ENCODE measurements around the gene KRTAP4-4. TPM values are rescaled to one million over a fixed set of nuclear protein-coding genes. Genes with fewer than 3 reads are reported as not detected.

Gene KRTAP4-4
- total RNA-seq, result not detected in 2 replicates

DNA sequence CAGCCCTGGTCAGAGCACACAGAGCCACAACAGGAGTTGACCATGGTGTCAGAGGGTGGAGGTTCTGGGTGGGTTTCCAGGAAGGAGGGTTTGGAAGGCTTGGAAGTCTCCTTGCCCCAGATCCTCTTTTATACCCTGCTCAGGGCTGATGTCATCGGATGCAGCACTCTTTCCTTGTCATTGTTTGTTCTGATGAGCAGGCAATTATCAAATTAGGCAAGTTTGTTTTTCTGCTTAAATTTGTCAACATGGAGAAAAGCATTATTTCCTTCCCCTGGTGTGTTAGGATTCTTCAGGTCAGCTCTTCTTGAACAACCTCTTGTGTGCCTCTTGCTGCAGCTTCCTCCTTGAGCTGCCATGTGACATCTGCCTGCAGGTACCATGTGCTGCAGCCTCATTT is at the start of gene KRTAP4-4:
Gene KRTAP4-4 (minus strand): TSS at position 101 of the 400 bp plus-strand sequence. CDS start 57 bp downstream, at position 44.

DNA sequence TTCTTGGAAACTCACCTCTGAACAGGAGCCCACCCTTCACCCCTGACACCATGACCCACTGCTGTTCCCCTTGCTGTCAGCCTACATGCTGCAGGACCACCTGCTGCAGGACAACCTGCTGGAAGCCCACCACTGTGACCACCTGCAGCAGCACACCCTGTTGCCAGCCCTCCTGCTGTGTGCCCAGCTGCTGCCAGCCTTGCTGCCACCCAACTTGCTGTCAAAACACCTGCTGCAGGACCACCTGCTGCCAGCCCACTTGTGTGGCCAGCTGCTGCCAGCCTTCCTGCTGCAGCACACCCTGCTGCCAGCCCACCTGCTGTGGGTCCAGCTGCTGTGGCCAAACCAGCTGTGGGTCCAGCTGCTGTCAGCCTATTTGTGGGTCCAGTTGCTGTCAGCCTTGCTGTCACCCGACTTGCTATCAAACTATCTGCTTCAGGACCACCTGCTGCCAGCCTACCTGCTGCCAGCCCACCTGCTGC is 29.3 kb upstream of the KRTAP4-4 start, which contains the start of gene KRTAP9-1:
Gene KRTAP9-1 (plus strand): TSS at position 51 of the 482 bp plus-strand sequence. CDS start 0 bp downstream, at position 51.

DNA sequence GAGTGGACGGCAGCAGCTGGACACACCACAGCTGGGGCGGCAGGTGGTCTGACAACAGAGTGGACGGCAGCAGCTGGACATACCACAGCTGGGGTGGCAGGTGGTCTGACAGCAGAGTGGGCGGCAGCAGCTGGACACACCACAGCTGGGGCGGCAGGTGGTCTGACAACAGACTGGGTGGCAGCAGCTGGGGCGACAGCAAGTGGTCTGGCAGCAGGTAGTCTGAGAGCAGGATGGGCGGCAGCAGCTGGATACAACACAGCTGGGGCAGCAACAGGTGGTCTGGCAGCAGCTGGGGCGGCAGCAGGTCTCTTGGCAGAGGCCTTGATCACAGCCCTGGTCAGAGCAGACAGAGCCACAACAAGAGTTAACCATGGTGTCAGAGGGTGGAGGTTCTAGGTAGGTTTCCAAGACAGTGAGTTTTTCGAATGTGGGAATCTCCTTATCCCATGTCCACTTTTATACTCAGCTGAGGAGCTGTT is 24.0 kb upstream of the KRTAP4-4 start, which contains the start of gene KRTAP4-1:
Gene KRTAP4-1 (minus strand): TSS at position 432 of the 482 bp plus-strand sequence. CDS start 57 bp downstream, at position 375.

DNA sequence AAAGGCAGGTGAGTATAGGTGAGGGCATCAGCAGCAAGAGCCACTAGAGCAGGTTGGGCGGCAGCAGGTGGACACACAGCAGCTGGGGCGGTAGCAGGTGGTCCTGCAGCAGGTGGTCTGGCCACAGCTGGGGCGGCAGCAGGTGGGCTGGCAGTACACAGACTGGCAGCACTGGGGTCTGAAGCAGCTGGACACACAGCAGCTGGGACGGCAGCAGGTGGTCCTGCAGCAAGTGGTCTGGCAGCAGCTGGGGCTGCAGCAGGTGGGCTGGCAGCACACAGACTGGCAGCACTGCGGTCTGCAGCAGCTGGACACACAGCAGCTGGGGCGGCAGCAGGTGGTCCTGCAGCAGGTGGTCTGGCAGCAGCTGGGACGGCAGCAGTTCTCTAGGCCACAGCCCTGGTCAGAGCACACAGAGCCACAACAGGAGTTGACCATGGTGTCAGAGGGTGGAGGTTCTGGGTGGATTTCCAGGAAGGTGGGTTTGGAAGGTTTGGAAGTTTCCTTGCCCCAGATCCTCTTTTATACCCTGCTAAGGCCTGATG is 17.3 kb upstream of the KRTAP4-4 start, which contains the start of gene KRTAP4-2:
Gene KRTAP4-2 (minus strand): TSS at position 495 of the 545 bp plus-strand sequence. CDS start 57 bp downstream, at position 438.

DNA sequence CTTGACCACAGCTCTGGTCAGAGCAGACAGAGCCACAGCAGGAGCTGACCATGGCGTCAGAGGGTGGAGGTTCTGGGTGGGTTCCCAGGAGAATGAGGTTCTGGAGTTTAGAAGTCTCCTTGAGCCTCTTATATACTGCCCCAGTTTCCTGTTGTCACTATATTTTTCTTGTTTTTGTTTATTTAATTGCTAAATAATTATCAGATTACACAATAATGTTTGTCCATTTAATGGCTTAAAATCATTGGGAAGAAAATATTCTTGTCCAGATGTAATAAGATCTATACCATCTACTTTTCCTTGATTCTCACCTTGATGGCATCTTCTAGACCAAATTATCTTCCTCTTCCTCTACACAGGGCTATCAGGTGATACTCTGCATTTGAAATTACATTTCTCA is 7.6 kb upstream of the KRTAP4-4 start, which contains the start of gene KRTAP4-3:
Gene KRTAP4-3 (minus strand): TSS at position 101 of the 400 bp plus-strand sequence. CDS start 49 bp downstream, at position 52.

DNA sequence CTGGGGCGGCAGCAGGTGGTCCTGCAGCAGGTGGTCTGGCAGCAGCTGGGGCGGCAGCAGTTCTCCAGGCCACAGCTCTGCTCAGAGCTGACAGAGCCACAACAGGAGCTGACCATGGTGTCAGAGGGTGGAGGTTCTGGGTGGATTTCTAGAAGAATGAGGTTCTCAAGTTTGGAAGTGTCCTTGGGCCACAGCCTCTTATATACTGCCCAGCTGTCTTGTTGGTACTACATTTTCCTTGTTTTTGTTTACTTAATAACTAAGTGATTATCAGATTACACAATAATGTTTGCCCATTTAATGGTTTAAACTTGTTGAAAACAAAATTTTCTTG is 10.9 kb downstream of the KRTAP4-4 start, which contains the start of gene KRTAP4-5:
Gene KRTAP4-5 (minus strand): TSS at position 174 of the 334 bp plus-strand sequence. CDS start 58 bp downstream, at position 116.

DNA sequence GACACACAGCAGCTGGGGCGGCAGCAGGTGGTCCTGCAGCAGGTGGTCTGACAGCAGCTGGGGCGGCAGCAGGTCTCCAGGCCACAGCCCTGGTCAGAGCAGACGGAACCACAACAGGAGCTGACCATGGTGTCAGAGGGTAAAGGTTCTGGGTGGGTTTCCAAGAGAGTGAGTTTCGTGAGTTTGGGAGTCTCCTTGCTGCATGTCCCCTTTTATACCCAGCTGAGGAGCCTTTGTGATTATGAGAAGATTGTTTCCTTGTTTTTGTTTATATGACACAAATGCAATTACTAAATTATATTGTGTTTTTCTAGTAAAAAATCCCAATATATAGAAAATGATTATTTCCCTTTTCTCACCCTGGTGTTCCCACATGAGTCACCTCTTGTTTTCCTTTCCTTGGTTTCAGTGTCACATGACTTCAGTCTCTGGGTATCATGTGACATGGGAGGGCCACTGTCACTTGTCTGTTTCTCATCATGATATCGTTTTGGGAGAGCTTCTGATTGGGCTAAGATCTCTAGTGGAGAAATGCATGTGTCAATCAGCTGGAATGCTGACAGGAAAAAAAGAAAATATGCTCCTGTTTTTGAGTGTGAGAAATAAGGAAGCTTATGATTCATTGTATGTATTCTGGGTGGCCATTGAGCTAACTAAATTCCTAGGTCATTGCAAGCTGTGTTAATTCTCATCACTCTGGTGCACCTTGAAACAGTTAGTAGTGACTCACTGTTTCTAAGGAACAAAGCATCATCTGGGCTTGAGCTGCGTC is 20.0 kb downstream of the KRTAP4-4 start, which contains the start of gene KRTAP4-6:
Gene KRTAP4-6 (minus strand): TSS at position 185 of the 772 bp plus-strand sequence. CDS start 57 bp downstream, at position 128.

DNA sequence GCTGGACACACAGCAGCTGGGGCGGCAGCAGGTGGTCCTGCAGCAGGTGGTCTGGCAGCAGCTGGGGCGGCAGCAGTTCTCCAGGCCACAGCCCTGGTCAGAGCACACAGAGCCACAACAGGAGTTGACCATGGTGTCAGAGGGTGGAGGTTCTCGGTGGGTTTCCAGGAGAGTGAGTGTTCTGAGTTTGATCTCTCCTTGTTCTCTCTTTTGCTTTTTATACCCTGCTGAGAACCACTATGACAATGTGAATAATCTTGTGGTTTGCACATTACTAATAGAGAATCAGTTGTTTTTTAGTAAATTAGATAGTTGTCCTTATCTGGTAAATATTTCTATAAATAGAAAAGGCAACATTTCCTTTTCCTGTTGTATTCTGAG is 36.6 kb downstream of the KRTAP4-4 start, which contains the start of gene KRTAP4-12:
Gene KRTAP4-12 (minus strand): TSS at position 192 of the 381 bp plus-strand sequence. CDS start 60 bp downstream, at position 132.

DNA sequence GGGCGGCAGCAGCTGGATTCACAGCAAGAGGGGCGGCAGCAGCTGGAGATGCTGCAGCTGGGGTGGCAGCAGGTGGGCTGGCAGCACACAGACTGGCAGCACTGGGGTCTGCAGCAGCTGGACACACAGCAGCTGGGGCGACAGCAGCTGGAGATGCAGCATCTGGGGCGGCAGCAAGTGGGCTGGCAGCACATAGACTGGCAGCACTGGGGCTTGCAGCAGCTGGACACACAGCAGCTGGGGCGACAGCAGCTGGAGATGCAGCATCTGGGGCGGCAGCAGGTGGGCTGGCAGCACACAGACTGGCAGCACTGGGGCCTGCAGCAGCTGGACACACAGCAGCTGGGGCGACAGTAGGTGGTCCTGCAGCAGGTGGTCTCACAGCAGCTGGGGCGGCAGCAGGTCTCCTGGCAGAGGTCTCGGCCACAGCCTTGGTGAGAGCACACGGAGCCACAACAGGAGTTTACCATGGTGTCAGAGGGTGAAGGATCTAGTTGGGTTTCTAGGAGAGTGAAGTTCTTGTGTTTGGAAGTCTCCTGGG is 42.6 kb downstream of the KRTAP4-4 start, which contains the start of gene KRTAP4-11:
Gene KRTAP4-11 (minus strand): TSS at position 528 of the 541 bp plus-strand sequence. CDS start 58 bp downstream, at position 470.

Other genes starting within 250 kb of the KRTAP4-4 start
- gene KRT23, start 223.1 kb downstream of the KRTAP4-4 start, total RNA-seq, result not detected in 2 replicates
- not detected in 2 replicates for gene KRT39, start 193.8 kb downstream of the KRTAP4-4 start, total RNA-seq
- not detected in 2 replicates for gene KRT40, start 176.4 kb downstream of the KRTAP4-4 start, total RNA-seq
- not detected in 2 replicates for gene KRTAP3-3, start 166.6 kb downstream of the KRTAP4-4 start, total RNA-seq
- gene KRTAP3-2, start 160.8 kb downstream of the KRTAP4-4 start, total RNA-seq, result not detected in 2 replicates
- gene KRTAP3-1, start 151.6 kb downstream of the KRTAP4-4 start, total RNA-seq, result not detected in 2 replicates
- not detected in 2 replicates for gene KRTAP1-5, start 133.5 kb downstream of the KRTAP4-4 start, total RNA-seq
- not detected in 2 replicates for gene KRTAP1-4, start 130.6 kb downstream of the KRTAP4-4 start, total RNA-seq
- not detected in 2 replicates for gene KRTAP1-3, start 125.9 kb downstream of the KRTAP4-4 start, total RNA-seq
- not detected in 2 replicates for gene KRTAP1-1, start 119.3 kb downstream of the KRTAP4-4 start, total RNA-seq
- not detected in 2 replicates for gene KRTAP2-1, start 113.4 kb downstream of the KRTAP4-4 start, total RNA-seq
- gene KRTAP2-2, start 105.5 kb downstream of the KRTAP4-4 start, total RNA-seq, result not detected in 2 replicates
- not detected in 2 replicates for gene KRTAP2-3, start 100.6 kb downstream of the KRTAP4-4 start, total RNA-seq
- not detected in 2 replicates for gene KRTAP2-4, start 94.9 kb downstream of the KRTAP4-4 start, total RNA-seq
- gene KRTAP4-7, start 76.6 kb downstream of the KRTAP4-4 start, total RNA-seq, result not detected in 2 replicates
- not detected in 2 replicates for gene KRTAP4-8, start 62.6 kb downstream of the KRTAP4-4 start, total RNA-seq
- gene KRTAP4-16, start 58.5 kb downstream of the KRTAP4-4 start, total RNA-seq, result not detected in 2 replicates
- not detected in 2 replicates for gene KRTAP4-9, start 55.4 kb downstream of the KRTAP4-4 start, total RNA-seq
- gene KRTAP4-11, start 42.4 kb downstream of the KRTAP4-4 start, total RNA-seq, result not detected in 2 replicates
- not detected in 2 replicates for gene KRTAP4-12, start 36.6 kb downstream of the KRTAP4-4 start, total RNA-seq
- not detected in 2 replicates for gene KRTAP4-6, start 20.2 kb downstream of the KRTAP4-4 start, total RNA-seq
- gene KRTAP4-5, start 10.9 kb downstream of the KRTAP4-4 start, total RNA-seq, result not detected in 2 replicates
- gene KRTAP4-3, start 7.5 kb upstream of the KRTAP4-4 start, total RNA-seq, result not detected in 2 replicates
- not detected in 2 replicates for gene KRTAP4-2, start 17.5 kb upstream of the KRTAP4-4 start, total RNA-seq
- gene KRTAP4-1, start 24.2 kb upstream of the KRTAP4-4 start, total RNA-seq, result not detected in 2 replicates
- not detected in 2 replicates for gene KRTAP9-1, start 29.1 kb upstream of the KRTAP4-4 start, total RNA-seq
- not detected in 2 replicates for gene KRTAP9-2, start 65.9 kb upstream of the KRTAP4-4 start, total RNA-seq
- not detected in 2 replicates for gene KRTAP9-3, start 71.7 kb upstream of the KRTAP4-4 start, total RNA-seq
- gene KRTAP9-8, start 77.3 kb upstream of the KRTAP4-4 start, total RNA-seq, result not detected in 2 replicates
- not detected in 2 replicates for gene KRTAP9-4, start 88.9 kb upstream of the KRTAP4-4 start, total RNA-seq
- not detected in 2 replicates for gene KRTAP9-9, start 94.6 kb upstream of the KRTAP4-4 start, total RNA-seq
- gene KRTAP9-6, start 104.6 kb upstream of the KRTAP4-4 start, total RNA-seq, result not detected in 2 replicates
- not detected in 2 replicates for gene KRTAP9-7, start 115.0 kb upstream of the KRTAP4-4 start, total RNA-seq
- gene KRTAP29-1, start 142.1 kb upstream of the KRTAP4-4 start, total RNA-seq, result not detected in 2 replicates
- not detected in 2 replicates for gene KRTAP16-1, start 148.6 kb upstream of the KRTAP4-4 start, total RNA-seq
- gene KRTAP17-1, start 155.0 kb upstream of the KRTAP4-4 start, total RNA-seq, result not detected in 2 replicates
- gene KRT33A, start 190.1 kb upstream of the KRTAP4-4 start, total RNA-seq, result not detected in 2 replicates
- not detected in 2 replicates for gene KRT33B, start 209.1 kb upstream of the KRTAP4-4 start, total RNA-seq
- not detected in 2 replicates for gene KRT34, start 221.6 kb upstream of the KRTAP4-4 start, total RNA-seq
- not detected in 2 replicates for gene KRT31, start 236.9 kb upstream of the KRTAP4-4 start, total RNA-seq

Measured in cardiac ventricle fibroblast (primary cell).